ENCODE data around the gene CCDC74B.
"Not testable (repeated sequence)": the region's sequence is repeated elsewhere in the genome, so short reads cannot be mapped to it uniquely, and the experiment has no call there.

The CCDC74B gene

DNA sequence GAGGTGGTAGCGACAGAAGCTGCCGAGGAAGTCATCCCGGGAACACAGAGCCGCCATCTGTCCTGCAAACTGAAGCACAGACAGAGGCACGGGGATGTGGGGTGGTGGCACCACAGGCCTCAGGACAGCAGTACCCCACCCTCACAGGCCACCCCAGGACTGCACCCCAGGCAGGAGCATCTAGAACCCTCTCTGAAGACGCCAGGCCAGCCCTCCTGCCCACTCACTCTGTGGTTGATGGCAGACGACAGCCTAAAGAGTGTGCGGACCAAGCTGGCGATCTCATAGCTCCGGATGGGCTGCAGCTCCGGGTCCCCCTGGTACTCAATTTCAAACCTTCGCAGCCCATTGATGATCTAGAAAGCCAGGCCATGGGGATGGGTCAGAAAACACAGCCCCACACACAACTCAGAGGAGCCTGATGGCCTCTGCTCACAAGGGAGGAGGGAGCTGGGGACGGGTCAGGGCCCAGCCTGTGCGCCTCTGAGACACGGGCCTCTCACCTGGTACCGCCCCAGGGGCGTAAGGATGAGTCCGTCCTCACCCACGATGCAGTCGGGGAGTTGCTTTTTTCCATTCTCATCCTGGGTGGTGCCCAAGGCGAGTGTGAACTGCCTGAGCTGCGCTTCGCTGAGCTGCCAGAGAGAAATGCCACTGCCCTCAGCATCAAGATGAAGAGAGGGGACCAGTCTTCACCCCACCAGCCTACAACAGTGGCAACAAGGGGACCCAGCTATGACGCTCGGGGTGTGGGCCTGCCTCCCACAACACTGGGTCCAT lies 8.1 kb upstream of the CCDC74B start:
- no peak for TF ChIP-seq YY1 (IDR thresholded peaks at IDR 0.05; ENCODE audit: insufficient read depth, insufficient read length)
- TF ChIP-seq ZNF274 (IDR thresholded peaks at IDR 0.05; ENCODE audit: low read depth, low read length): no peak
- no peak for TF ChIP-seq SUZ12 (IDR thresholded peaks at IDR 0.05; ENCODE audit: extremely low read depth, insufficient read depth, insufficient read length)
- no peak for DNase-seq (ENCODE audit: low read depth, low spot score)
- Histone ChIP-seq H3K4me3 (ENCODE audit: insufficient read length, low read depth) (no peak overlapping the region), H3K9me3 (ENCODE audit: insufficient read depth, low read length) (no peaks in the 10 kb centered on the region), H3K4me1 (ENCODE audit: insufficient read depth, insufficient read length) (peaks cover 2% of the 10 kb centered on the region), H3K36me3 (ENCODE audit: insufficient read depth, insufficient read length, low read length) (peaks cover 68% of the 10 kb centered on the region), H3K27me3 (ENCODE audit: insufficient read depth, insufficient read length) (no peaks in the 10 kb centered on the region), H3K9ac (ENCODE audit: insufficient read length, low read depth) (no peak overlapping the region)

DNA sequence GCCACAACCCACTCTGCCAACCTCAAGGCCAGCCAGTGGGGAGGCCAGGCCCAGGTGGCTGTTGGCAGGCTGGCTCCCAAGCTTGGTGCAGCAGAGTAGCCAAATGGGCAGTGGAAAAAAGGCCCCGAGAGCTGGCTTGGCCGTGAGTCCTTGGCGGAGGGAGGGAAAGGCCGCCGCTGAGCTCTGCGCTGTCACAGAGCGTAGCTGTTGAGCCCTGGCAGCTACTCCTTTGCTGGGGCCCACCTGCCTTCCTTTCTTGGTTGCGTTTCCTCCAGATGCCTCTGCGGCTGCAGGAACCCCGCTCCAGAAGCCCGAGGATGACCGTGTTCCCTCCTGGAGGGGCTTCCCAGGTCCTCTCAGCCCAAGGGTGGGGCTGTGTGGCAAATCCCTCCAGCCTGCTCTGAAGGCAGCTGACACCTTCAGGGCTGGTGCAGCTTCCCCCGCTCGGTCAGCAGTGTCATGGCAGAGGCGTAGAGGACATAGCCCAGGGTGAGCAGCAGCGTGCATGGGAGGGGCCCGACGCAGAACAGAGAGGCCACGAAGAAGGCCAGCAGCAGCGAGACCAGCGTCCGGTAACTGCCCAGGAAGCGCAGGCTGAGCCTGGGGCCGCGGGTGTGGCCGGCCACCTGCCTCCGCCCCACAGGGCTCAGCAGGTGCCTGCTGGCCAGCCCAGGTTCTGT lies 7.4 kb upstream of the CCDC74B start:
- H3K4me1 ChIP-seq (ENCODE audit: insufficient read depth, insufficient read length); H3K9me3 ChIP-seq (ENCODE audit: insufficient read depth, low read length); H3K27me3 ChIP-seq (ENCODE audit: insufficient read depth, insufficient read length); H3K9ac ChIP-seq (ENCODE audit: insufficient read length, low read depth); DNase-seq (ENCODE audit: low read depth, low spot score); H3K4me3 ChIP-seq (ENCODE audit: insufficient read length, low read depth): not testable (repeated sequence)
- peaks cover 64% of the 10 kb centered on the region for H3K36me3 ChIP-seq (ENCODE audit: insufficient read depth, insufficient read length, low read length)

DNA sequence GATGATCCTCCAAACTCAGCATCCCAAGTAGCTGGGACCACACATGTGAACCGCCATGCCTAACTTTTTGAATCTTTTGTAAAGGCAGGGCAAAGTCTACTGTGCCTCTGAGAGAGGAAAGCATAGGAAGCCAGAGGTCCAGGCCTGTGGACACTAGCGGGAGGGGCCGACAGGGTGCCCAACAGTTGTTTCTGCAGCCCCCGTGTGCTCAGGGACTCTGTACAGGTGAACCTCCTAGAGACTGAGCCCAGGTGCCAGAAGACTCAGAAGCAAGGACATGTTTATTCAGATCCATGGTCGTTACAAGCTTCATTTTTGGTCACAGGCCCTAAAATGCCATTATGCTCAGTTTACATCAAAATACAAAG lies 6.2 kb upstream of the CCDC74B start:
- peaks cover 56% of the 10 kb centered on the region for H3K36me3 ChIP-seq (ENCODE audit: insufficient read depth, insufficient read length, low read length)
- DNase-seq (ENCODE audit: low read depth, low spot score); H3K4me1 ChIP-seq (ENCODE audit: insufficient read depth, insufficient read length); H3K9ac ChIP-seq (ENCODE audit: insufficient read length, low read depth); H3K27me3 ChIP-seq (ENCODE audit: insufficient read depth, insufficient read length); H3K4me3 ChIP-seq (ENCODE audit: insufficient read length, low read depth); H3K9me3 ChIP-seq (ENCODE audit: insufficient read depth, low read length): not testable (repeated sequence)

DNA sequence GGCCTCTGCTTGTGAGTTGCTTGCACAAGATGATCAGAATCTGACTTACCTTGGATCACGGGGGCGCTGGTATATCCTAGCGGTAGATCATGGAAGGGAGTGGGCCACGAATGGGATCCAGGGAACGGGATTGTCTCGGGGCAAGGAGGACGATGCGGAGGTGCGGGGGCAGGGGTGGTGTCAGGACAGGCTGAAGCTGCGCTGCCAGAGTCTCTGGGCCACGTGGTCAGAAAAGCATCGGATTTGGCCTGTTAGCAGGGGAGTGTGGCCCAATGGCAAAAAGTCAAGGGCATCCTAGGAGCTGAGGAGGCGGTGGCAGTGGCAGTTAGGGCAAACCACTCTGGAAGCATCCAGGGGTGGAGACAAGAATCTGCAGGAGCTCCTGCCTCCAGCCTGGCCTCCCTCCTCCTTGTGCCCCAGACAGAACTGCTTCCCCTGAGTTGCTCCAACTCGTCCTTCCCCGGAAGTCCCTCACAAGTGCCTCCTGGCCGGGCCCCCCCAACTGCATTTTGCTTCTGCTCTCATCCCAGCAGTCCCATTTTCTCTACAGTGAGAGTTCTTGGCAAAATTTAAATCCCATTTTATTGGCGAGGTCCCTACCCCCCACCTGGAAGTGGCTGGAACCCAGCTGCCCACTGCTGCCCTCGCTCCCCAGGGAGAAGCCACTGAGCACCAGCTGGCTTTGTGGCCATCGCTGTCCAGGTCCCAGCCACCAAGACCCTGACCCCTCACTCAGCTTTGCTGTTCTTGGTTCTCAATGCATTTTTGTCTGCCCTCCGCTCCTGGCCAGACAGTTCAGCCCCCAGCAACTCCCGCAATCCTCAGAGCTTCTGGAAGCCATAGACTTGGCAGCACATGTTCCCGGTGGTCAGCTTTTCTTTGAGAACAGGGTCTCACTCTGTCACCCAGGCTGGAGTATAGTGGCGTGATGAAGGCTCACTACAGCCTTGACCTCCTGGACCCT lies 5.6 kb upstream of the CCDC74B start:
- DNase-seq (ENCODE audit: low read depth, low spot score): no peak
- TF ChIP-seq SUZ12 (IDR thresholded peaks at IDR 0.05; ENCODE audit: extremely low read depth, insufficient read depth, insufficient read length): no peak
- no peaks in the 10 kb centered on the region for H3K4me1 ChIP-seq (ENCODE audit: insufficient read depth, insufficient read length)
- H3K36me3 ChIP-seq (ENCODE audit: insufficient read depth, insufficient read length, low read length): peaks cover 49% of the 10 kb centered on the region
- H3K9me3 ChIP-seq (ENCODE audit: insufficient read depth, low read length): no peaks in the 10 kb centered on the region
- no peaks in the 10 kb centered on the region for H3K27me3 ChIP-seq (ENCODE audit: insufficient read depth, insufficient read length)
- H3K9ac ChIP-seq (ENCODE audit: insufficient read length, low read depth): no peak overlapping the region
- H3K4me3 ChIP-seq (ENCODE audit: insufficient read length, low read depth): no peak overlapping the region

DNA sequence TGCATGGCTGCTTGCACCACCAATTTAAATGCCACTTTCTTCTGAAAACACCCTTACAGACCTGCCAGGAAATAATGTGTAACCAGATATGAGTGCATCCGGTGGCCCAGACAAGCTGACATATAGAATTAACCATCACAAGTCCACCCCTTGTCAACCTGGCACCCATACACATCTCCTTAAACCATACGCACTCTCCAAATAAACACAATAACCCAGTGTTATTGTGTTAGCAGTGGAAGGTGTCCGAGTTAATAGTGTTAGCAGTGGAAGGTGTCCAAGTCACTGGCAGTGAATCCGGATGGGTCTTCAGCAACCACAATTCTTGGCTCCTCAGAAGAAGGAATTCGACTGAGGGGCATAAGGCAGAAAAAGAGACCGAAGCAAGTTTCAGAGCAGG lies 3.6 kb upstream of the CCDC74B start:
- not testable (repeated sequence) for H3K9ac ChIP-seq (ENCODE audit: insufficient read length, low read depth); H3K9me3 ChIP-seq (ENCODE audit: insufficient read depth, low read length); H3K4me1 ChIP-seq (ENCODE audit: insufficient read depth, insufficient read length); H3K27me3 ChIP-seq (ENCODE audit: insufficient read depth, insufficient read length); DNase-seq (ENCODE audit: low read depth, low spot score); H3K4me3 ChIP-seq (ENCODE audit: insufficient read length, low read depth)
- peaks cover 30% of the 10 kb centered on the region for H3K36me3 ChIP-seq (ENCODE audit: insufficient read depth, insufficient read length, low read length)

DNA sequence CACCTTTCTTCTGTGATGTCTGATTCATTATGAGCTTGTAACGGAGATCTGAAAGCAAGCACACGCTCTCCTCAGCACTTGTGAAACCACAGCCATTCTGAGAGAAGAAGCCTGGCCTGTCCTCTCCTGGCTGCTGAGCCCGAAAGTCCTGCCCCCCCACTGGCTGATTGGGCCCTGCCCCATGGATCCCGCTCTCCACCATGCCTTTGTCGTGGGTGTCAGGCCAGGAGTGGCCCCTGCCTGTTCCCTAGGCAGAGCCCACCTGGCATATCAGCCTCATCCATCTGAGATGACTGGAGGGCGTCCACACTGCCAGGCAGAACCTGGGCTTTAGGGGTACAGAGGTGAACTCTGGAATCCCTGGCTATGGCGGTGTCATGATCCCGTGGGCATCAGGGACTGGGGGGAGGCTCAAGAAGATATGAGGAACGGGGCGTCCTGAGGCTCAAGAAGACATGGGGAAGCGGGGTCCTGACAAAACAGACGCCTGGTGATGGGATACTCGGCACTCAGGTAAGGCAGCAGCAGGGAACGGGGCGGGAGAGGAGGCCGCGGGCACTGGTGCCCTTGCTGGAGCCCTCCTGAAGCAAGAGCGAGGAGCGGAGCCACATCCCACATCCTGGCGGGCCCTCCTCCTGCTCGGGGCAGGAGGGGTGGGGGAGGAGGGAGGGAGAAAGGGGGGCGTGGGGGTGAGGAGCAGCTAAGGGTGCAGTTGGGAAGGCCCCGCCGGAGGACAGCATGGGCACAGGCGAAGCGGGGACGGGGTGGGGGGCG lies 1.5 kb downstream of the CCDC74B start:
- H3K36me3 ChIP-seq (ENCODE audit: insufficient read depth, insufficient read length, low read length); H3K4me1 ChIP-seq (ENCODE audit: insufficient read depth, insufficient read length); H3K4me3 ChIP-seq (ENCODE audit: insufficient read length, low read depth); H3K9me3 ChIP-seq (ENCODE audit: insufficient read depth, low read length); DNase-seq (ENCODE audit: low read depth, low spot score): not testable (repeated sequence)
- H3K27me3 ChIP-seq (ENCODE audit: insufficient read depth, insufficient read length): peaks cover 13% of the 10 kb centered on the region
- H3K9ac ChIP-seq (ENCODE audit: insufficient read length, low read depth): peak overlapping the region; percentile 4

DNA sequence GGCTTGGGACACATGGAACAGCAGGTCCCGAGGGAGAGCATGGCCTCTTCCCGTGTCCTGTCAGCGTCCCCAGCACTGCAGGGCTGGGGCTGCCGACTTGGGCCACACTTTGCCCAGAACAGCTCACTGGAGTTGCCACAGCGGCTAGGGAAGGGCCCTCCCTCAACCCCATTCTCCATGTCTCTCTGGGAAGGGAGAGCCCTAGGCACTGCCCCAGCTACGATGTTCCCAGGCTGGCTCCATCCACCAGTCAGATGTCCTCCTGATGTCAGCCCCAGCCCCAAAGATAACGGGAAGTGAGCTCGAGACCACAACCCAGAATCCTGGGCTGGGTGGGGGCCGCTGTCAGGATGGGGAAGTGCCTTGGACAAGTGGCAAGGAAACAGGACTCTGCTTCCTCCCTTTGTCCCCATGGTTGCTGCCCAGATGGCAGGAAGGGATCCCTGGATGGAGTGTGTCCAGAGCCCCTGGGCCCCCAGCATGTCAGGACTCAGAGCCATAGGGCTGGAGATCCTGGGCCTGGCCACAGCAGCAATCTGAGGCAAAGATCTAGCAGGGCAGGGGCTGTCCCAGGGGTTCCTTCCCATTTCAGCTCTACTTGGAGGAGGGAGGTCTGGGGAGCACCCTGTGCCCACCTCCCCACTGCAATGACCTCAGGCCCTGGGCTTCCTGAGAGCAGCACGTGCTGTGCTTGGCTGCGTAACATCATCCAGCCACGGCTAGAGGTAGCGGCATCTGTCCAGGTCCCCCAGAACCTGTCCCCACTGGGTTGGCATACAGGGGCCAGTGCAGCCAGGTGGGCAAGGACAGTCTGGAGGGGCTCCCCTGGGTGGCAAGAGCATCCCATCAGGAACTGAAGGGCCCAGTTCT lies 2.3 kb downstream of the CCDC74B start:
- not testable (repeated sequence) for H3K9ac ChIP-seq (ENCODE audit: insufficient read length, low read depth)

DNA sequence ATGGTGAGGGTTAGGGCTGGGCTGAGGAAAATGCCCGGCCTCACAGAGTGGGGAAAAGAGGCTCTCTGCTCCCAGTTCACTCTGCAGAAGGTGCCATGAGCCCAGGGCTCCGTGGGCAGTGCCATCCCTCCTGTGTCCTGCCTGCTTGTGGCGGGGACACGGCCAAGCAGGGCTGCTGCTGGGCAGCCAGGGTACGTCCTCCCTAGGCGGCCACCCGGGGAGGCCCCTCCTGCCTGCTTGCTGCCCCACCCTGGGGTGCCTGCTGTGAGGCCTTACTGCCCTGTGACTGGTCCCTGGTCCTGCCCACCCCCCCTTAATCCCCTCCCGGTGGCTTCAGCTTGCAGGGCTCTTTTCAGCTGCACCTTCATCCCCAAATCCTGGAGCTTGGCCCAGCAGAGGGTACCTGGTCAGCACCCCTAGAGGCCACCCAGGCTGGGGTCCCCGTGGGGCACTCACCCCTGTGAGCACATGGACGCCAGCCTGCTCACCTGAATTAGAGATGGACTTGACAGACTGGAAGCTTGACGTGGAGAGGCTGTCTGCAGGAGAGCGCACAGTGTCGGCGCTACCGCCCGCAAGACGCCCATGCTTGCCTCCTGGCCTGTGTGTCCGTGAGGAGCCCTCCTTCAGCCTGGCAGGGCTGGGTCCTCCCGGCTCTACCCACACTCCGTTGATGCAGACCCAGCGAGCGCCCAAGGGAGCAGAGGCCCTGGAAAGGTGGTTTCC lies 3.1 kb downstream of the CCDC74B start:
- H3K9ac ChIP-seq (ENCODE audit: insufficient read length, low read depth); H3K9me3 ChIP-seq (ENCODE audit: insufficient read depth, low read length); H3K4me1 ChIP-seq (ENCODE audit: insufficient read depth, insufficient read length); H3K4me3 ChIP-seq (ENCODE audit: insufficient read length, low read depth); DNase-seq (ENCODE audit: low read depth, low spot score); H3K36me3 ChIP-seq (ENCODE audit: insufficient read depth, insufficient read length, low read length): not testable (repeated sequence)
- peaks cover 13% of the 10 kb centered on the region for H3K27me3 ChIP-seq (ENCODE audit: insufficient read depth, insufficient read length)

More for the DNA sequence above, 2.3 kb downstream of the CCDC74B start:
- DNase-seq (ENCODE audit: low read depth, low spot score); H3K9me3 ChIP-seq (ENCODE audit: insufficient read depth, low read length); H3K4me1 ChIP-seq (ENCODE audit: insufficient read depth, insufficient read length); H3K4me3 ChIP-seq (ENCODE audit: insufficient read length, low read depth); H3K36me3 ChIP-seq (ENCODE audit: insufficient read depth, insufficient read length, low read length): not testable (repeated sequence)
- H3K27me3 ChIP-seq (ENCODE audit: insufficient read depth, insufficient read length): peaks cover 13% of the 10 kb centered on the region

DNA sequence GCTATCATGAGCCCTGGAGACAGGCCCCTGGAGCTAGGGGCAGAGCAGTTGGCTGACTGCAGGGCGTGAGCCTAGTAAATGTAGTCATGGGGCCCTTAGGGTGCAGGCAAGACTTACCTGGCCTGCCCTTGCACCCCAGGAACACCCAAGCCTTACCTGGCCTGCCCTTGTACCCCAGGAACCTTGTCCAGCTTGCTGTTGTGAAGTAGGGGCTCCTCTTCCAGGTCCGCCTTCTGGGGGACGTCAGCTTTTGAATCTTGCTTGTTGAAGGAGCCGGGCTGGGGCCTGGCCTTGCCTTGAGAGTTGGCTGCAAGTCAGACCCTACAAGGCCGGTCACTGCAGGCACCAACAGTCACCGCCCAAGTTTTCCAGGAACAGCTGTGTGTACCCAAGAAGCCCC lies 3.9 kb downstream of the CCDC74B start:
- not testable (repeated sequence) for DNase-seq (ENCODE audit: low read depth, low spot score); H3K4me3 ChIP-seq (ENCODE audit: insufficient read length, low read depth); H3K4me1 ChIP-seq (ENCODE audit: insufficient read depth, insufficient read length); H3K9me3 ChIP-seq (ENCODE audit: insufficient read depth, low read length); H3K36me3 ChIP-seq (ENCODE audit: insufficient read depth, insufficient read length, low read length); H3K9ac ChIP-seq (ENCODE audit: insufficient read length, low read depth)
- peaks cover 13% of the 10 kb centered on the region for H3K27me3 ChIP-seq (ENCODE audit: insufficient read depth, insufficient read length)

Measured in NT2/D1 (cell line).